Melanocyte of skin (primary cell): Measurements from ENCODE around the gene ZCCHC17. TPM values are rescaled to one million over a fixed set of nuclear protein-coding genes. Genes with fewer than 3 reads are reported as not detected.

Experiments used
- total RNA-seq, 2 donors: library from RNA; depleted of rRNA; stranded (reverse); fragments of >200 nt; gene quantifications; 2 replicates each; pipeline ENCODE4 v1.2.3, GENCODE V29; 2012

ZCCHC17 gene
- total RNA-seq: 10 to 100 TPM; 38.5 to 66.6 TPM

GRCh38 chr1:31296486-31297276, at the start of gene ZCCHC17, which contains the start of gene SNRNP40:
Gene ZCCHC17, plus strand, starts transcription at chr1:31297032. Its CDS starts 13,067 bp downstream, at chr1:31310099.
Gene SNRNP40, minus strand, starts transcription at chr1:31296788. Its CDS starts 37 bp downstream, at chr1:31296751.

GRCh38 chr1:31373056-31373896, 76.4 kb downstream of the ZCCHC17 start, which contains the start of gene FABP3:
Gene FABP3, minus strand, starts transcription at chr1:31373076. Its CDS starts 62 bp downstream, at chr1:31373014.

GRCh38 chr1:31412732-31413404, 116.0 kb downstream of the ZCCHC17 start, which contains the start of gene SERINC2:
Gene SERINC2, plus strand, starts transcription at chr1:31413213. Its CDS starts 53 bp downstream, at chr1:31413266.

Other genes with a start within 250 kb of the ZCCHC17 start
- gene PUM1, start 231.3 kb upstream of the ZCCHC17 start, total RNA-seq: 10 to 100 TPM; 56.4 to 62.3 TPM
- gene NKAIN1, start 57.1 kb upstream of the ZCCHC17 start, total RNA-seq: 1 to 10 TPM in 1 of 2 donors, under 1 TPM in 1; 0.67 to 1.0 TPM
- gene SNRNP40, start 244 bp upstream of the ZCCHC17 start, total RNA-seq: 100 to 1,000 TPM in 1 of 2 donors, 10 to 100 TPM in 1; 71.9 to 128 TPM
- gene FABP3, start 76.0 kb downstream of the ZCCHC17 start, total RNA-seq: 1 to 10 TPM in 1 of 2 donors, under 1 TPM in 1; 0.69 to 5.7 TPM
- gene SERINC2, start 116.2 kb downstream of the ZCCHC17 start, total RNA-seq: 1 to 10 TPM; 6.3 to 10.0 TPM